MM.1S (cell line): ENCODE data around the gene MED13L.

ENCODE experiments used
- DNase-seq: peaks from one replicate; pipeline ENCODE4 v3.0.0-alpha.2; 2015
- H2AFZ ChIP-seq: fragments of 300-600 bp; sonication (generic); 2 replicates; pipeline ENCODE4 v1.6.0; 2016; ENCODE audit warnings: antibody characterized with exemption, low read length
- H3F3A ChIP-seq: fragments of 300-600 bp; sonication (generic); 2 replicates; pipeline ENCODE4 v1.6.1; 2016; ENCODE audit warnings: mild to moderate bottlenecking, antibody characterized with exemption, low read length, moderate library complexity, mixed read lengths; ENCODE audit not compliant: insufficient read depth
- H3K27ac ChIP-seq: fragments of 300-600 bp; sonication (generic); 2 replicates; pipeline ENCODE4 v1.5.1; 2016; ENCODE audit warnings: mild to moderate bottlenecking, low read length
- H3K27me3 ChIP-seq: fragments of 300-600 bp; sonication (generic); replicated peaks from 2 replicates; pipeline ENCODE4 v1.6.0; 2016; ENCODE audit warnings: low read length; ENCODE audit not compliant: insufficient read depth
- H3K36me3 ChIP-seq: fragments of 300-600 bp; sonication (generic); replicated peaks from 2 replicates; pipeline ENCODE4 v1.6.1; 2016; ENCODE audit warnings: mild to moderate bottlenecking, low read length, mixed read lengths; ENCODE audit not compliant: insufficient read depth
- H3K4me1 ChIP-seq: fragments of 300-600 bp; sonication (generic); 2 replicates; pipeline ENCODE4 v1.6.1; 2016; ENCODE audit warnings: low read length, mixed read lengths
- H3K4me2 ChIP-seq: fragments of 300-600 bp; sonication (generic); 2 replicates; pipeline ENCODE4 v1.6.0; 2016; ENCODE audit warnings: low read depth, low read length
- H3K4me3 ChIP-seq: fragments of 300-600 bp; sonication (generic); 2 replicates; pipeline ENCODE4 v1.5.1; 2016; ENCODE audit warnings: low read length, mixed read lengths
- H3K79me2 ChIP-seq: fragments of 300-600 bp; sonication (generic); 2 replicates; pipeline ENCODE4 v1.6.1; 2016; ENCODE audit warnings: mixed run types, low read length, mixed read lengths
- H3K9ac ChIP-seq: fragments of 300-600 bp; sonication (generic); 2 replicates; pipeline ENCODE4 v1.6.1; 2016; ENCODE audit warnings: low read length, mixed read lengths
- H3K9me2 ChIP-seq: fragments of 300-600 bp; sonication (generic); replicated peaks from 2 replicates; pipeline ENCODE4 v1.6.1; 2016; ENCODE audit warnings: mild to moderate bottlenecking, low read length, mixed read lengths; ENCODE audit not compliant: insufficient read depth
- H3K9me3 ChIP-seq: fragments of 300-600 bp; sonication (generic); replicated peaks from 2 replicates; pipeline ENCODE4 v1.6.1; 2016; ENCODE audit warnings: mild to moderate bottlenecking, low read length, mixed read lengths; ENCODE audit not compliant: insufficient read depth
- H4K20me1 ChIP-seq: fragments of 300-600 bp; sonication (generic); 2 replicates; pipeline ENCODE4 v1.6.1; 2016; ENCODE audit warnings: mild to moderate bottlenecking, low read length, moderate library complexity, mixed read lengths; ENCODE audit not compliant: insufficient read depth
- CTCF ChIP-seq: fragments of 300-600 bp; sonication (generic); IDR thresholded peaks from 2 replicates; pipeline ENCODE4 v1.5.1; 2016; ENCODE audit warnings: antibody characterized with exemption, low read length, mixed read lengths
- EZH2 ChIP-seq: fragments of 300-600 bp; sonication (generic); optimal IDR thresholded peaks from 2 replicates; pipeline ENCODE3; 2017; ENCODE audit warnings: low read depth, mild to moderate bottlenecking, antibody characterized with exemption, low read length, mixed read lengths
- EZH2phosphoT487 ChIP-seq: fragments of 300-600 bp; sonication (generic); IDR thresholded peaks from 2 replicates; pipeline ENCODE4 v1.6.1; 2018; ENCODE audit warnings: antibody characterized with exemption, low read length

MED13L gene

GRCh38 chr12:115934046-115934445 is 343.4 kb downstream of the MED13L start:
- no peaks in the 10 kb centered on the region for H3K4me1 ChIP-seq
- H3K9ac ChIP-seq: no peak overlapping the region
- H3K9me2 ChIP-seq: no peaks in the 10 kb centered on the region
- H3K27me3 ChIP-seq: no peaks in the 10 kb centered on the region
- no peak overlapping the region for H2AFZ ChIP-seq
- no peak overlapping the region for H3K4me2 ChIP-seq
- no peaks in the 10 kb centered on the region for H3K36me3 ChIP-seq
- no peak overlapping the region for H3K4me3 ChIP-seq
- TF ChIP-seq EZH2phosphoT487 (no peak), EZH2 (no peak), CTCF (no peak)
- DNase-seq: no peak
- H3K27ac ChIP-seq: no peak overlapping the region
- H4K20me1 ChIP-seq: no peaks in the 10 kb centered on the region
- no peaks in the 10 kb centered on the region for H3K79me2 ChIP-seq
- H3F3A ChIP-seq: no peaks in the 10 kb centered on the region
- no peaks in the 10 kb centered on the region for H3K9me3 ChIP-seq

GRCh38 chr12:115932066-115932465 is 345.4 kb downstream of the MED13L start:
- no peak for DNase-seq
- no peak overlapping the region for H2AFZ ChIP-seq
- no peaks in the 10 kb centered on the region for H3K27me3 ChIP-seq

GRCh38 chr12:115930336-115930735 is 347.2 kb downstream of the MED13L start:
- no peak overlapping the region for H3K27ac ChIP-seq
- no peaks in the 10 kb centered on the region for H3K27me3 ChIP-seq
- H3K9ac ChIP-seq: no peak overlapping the region
- no peak overlapping the region for H3K4me3 ChIP-seq
- H3K36me3 ChIP-seq: no peaks in the 10 kb centered on the region
- H3K4me2 ChIP-seq: no peak overlapping the region
- no peak for DNase-seq
- no peaks in the 10 kb centered on the region for H3K9me3 ChIP-seq
- no peaks in the 10 kb centered on the region for H3K4me1 ChIP-seq
- H3F3A ChIP-seq: no peaks in the 10 kb centered on the region
- H2AFZ ChIP-seq: no peak overlapping the region
- no peaks in the 10 kb centered on the region for H3K9me2 ChIP-seq
- TF ChIP-seq CTCF (no peak), EZH2 (no peak), EZH2phosphoT487 (no peak)
- no peaks in the 10 kb centered on the region for H3K79me2 ChIP-seq
- no peaks in the 10 kb centered on the region for H4K20me1 ChIP-seq

More at GRCh38 chr12:115932066-115932465, 345.4 kb downstream of the MED13L start:
- Histone ChIP-seq H3K9me2 (no peaks in the 10 kb centered on the region), H3K9ac (no peak overlapping the region), H3K4me1 (no peaks in the 10 kb centered on the region), H3K36me3 (no peaks in the 10 kb centered on the region), H3K79me2 (no peaks in the 10 kb centered on the region), H3F3A (no peaks in the 10 kb centered on the region), H3K4me3 (no peak overlapping the region), H3K9me3 (no peaks in the 10 kb centered on the region), H3K4me2 (no peak overlapping the region), H3K27ac (no peak overlapping the region), H4K20me1 (no peaks in the 10 kb centered on the region)
- no peak for TF ChIP-seq CTCF
- no peak for TF ChIP-seq EZH2
- TF ChIP-seq EZH2phosphoT487: no peak
